NCI-H1417 treated with DMSO at 0.1 percent for 48 hours (cell line): Measurements from ENCODE around the gene RAB8B.
"Not testable (repeated sequence)": the region's sequence is repeated elsewhere in the genome, so short reads cannot be mapped to it uniquely, and the experiment has no call there.

Source experiments
- DNase-seq: peaks from one replicate; lab custom pipeline; 2025; lab: John Stamatoyannopoulos, UW

RAB8B gene

DNA sequence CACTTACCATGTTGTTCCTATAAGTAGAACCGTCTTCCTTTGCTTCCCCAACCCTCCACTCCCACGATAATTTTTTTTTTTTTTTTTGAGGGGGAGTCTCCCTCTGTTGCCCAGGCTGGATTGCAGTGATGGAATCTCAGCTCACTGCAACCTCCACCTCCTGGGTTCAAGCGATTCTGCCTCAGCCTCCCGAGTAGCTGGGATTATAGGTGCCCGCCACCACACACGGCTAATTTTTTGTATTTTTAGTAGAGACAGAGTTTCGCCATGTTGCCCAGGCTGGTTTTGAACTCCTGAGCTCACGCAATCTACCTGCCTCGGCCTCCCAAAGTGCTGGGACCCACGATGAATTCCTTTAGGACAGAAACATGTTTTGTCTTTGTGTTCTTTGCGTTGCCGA is 19.4 kb downstream of the RAB8B start:
- DNase-seq, result not testable (repeated sequence)

GRCh38 chr15:63210151-63211091 is 21.0 kb downstream of the RAB8B start:
- no peak for DNase-seq

- no peak for DNase-seq
Measured at GRCh38 chr15:63211092-63211490, 21.7 kb downstream of the RAB8B start.

DNA sequence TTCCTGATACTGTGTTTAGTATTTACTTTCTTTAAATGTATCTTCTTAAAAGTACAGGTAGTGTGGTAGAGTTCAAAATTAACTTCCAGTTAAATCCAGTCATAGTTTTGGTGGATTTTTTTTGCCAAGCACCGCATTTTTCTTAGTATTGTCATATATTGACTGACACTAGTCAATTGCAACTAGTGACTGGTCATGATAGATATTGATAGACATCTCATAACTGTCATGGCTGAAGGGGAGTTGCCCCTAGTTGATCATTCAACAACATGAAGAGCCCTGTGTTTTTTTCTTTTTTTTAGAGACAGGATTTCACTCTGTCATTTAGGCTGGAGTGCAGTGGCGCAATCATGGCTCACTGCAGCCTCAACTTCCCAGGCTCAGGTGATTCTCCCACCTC is 22.1 kb downstream of the RAB8B start:
- DNase-seq, result no peak

GRCh38 chr15:63212050-63213004 is 22.9 kb downstream of the RAB8B start:
- no peak for DNase-seq

DNA sequence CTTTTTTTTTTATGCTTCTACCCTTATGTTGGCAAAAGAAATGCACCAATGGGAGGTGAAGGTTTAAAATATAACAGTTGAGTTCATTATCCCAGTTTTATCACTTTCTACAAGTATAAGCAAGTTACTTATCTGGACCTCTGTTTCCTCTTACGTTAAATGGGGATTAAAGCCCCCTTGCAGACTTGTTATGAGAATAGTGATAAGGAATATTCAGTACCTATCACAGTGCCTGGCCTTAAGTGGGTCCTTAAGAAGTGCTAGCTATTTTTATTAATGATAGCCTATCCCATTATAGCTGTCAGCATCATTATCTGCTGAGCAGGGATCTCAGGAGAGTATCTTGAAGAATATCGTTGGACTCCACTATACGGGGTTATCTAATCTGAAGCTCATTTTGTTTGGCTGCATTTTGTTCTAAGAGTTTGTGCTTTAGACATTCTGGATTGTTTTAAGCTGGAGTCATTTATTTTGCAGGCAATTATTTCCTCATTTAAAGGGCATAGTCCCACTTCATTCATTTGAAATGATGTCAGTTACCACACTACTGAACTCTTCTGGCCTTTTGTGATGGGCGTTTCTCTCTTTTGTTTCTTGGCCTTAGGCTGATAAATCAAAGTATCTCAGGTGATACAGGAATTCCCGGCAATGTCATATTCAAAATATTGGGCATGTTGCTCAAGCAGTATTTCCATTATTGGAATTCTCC is 28.8 kb downstream of the RAB8B start:
- DNase-seq, result no peak

DNA sequence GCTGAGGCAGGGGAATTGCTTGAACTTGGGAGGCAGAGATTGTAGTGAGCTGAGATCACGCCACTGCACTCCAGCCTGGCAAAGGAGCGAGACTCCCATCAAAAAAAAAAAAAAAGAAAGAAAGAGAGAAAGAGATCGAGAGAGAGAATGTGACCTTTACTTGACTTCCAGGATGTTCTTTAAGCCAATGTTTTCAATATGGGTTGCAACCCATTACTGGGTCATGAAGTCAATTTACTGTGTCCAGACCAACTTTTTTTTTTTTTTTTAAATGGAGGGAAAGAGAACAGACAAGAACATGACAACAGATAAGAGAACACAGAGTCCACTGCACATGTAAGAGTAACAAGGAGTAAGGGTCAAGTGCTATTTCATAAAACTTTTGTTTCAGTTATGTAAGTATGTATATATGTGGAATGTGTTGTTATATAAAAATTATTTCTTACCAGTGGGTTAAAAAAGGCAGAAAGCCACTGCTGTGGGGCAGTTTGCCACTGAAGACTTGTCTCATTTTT is 29.8 kb downstream of the RAB8B start:
- no peak for DNase-seq

- DNase-seq, result no peak
Measured at GRCh38 chr15:63221346-63221745, 31.9 kb downstream of the RAB8B start.

- no peak for DNase-seq
Measured at GRCh38 chr15:63223463-63223862, 34.1 kb downstream of the RAB8B start.

GRCh38 chr15:63225381-63225780 is 36.0 kb downstream of the RAB8B start:
- no peak for DNase-seq

DNA sequence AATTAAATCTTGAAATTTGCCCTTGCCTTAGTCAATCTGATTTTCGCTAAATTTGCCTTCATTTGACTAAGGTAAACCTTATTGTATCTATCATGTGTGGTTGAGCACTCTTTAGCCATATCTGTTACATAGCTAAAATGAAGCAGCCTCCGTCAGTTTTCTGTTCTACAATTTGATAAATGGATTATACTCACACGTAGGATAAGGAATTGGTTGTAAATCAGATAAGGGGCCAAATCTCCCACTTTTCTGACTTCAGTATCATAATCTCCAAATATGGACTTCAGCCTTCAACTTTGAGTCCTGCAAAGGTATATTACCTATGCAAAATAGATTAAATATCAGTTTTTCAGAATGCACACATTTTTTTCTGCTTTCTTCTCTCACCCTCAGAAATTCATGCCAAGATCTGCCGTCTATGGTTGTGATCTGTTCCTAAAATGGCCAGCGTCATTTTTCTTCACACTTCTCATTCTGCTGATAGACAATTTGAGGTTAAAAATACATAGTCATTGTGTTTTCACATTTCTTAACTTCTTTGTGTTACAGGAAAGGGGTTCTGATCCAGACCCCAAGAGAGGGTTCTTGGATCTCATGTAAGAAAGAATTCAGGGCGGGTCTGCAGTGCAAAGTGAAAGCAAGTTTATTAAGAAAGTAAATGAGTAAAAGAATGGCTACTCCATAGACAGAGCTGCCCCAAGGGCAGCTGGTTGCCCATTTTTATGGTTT is 36.9 kb downstream of the RAB8B start:
- DNase-seq, result no peak

DNA sequence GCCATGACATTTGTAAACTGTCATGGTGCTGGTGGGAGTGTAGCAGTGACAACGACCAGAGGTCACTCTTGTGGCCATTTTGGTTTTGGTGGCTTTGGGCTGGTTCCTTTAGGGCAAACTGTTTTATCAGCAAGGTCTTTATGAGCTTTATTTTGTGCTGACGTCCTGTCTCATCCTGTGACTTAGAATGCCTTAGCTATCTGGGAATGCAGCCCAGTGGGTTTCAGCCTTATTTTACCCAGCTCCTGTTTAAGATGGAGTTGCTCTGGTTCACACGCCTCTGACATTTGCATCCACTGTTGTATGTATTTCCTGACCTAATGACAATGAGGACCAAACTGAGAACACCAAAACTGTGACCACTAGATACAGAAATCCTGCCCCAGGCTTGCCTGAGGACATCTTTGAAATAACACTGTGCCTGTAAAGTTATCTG is 37.6 kb downstream of the RAB8B start:
- no peak for DNase-seq

GRCh38 chr15:63227689-63228088 is 38.3 kb downstream of the RAB8B start:
- no peak for DNase-seq

DNA sequence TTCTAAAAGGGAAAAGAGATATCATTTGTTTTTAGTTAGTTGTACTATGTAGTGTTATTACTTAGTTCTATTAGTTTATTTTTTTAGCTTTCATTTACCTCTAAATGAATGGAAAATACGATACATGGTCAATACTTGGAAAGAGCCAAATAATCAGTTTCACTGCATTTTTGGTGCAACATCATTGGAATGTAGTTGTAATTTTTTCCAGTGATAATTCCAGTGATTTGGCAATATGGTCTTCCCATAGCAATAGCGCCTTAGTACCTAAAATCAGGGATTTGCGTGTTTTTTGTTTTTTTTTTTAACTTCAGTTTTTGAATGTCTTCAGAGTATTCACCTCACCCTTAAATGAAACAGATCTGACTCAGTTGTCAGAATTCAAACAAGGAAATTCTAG is 41.8 kb downstream of the RAB8B start:
- no peak for DNase-seq

- DNase-seq, result no peak
Measured at GRCh38 chr15:63231706-63232105, 42.3 kb downstream of the RAB8B start.

GRCh38 chr15:63232405-63232804 is 43.0 kb downstream of the RAB8B start:
- no peak for DNase-seq

DNA sequence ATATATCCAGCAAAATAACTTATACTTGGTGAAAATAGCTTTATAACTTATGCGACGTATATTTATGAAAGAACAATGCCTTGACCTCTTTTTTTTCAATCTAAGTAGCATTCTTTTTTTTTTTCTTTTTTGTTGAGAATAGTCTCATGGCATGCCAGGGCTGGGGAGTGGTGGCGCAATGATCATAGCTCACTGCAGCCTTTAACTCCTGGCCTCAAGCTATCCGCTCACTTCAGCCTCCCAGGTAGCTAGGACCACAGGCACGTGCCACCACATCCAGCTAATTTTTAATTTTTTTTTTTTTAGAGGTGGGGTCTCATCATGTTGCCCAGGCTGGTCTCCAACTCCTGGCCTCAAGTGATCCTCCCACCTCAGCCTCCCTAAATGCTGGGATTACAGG is 43.5 kb downstream of the RAB8B start:
- no peak for DNase-seq

- DNase-seq, result no peak
Measured at GRCh38 chr15:63233667-63234423, 44.4 kb downstream of the RAB8B start.

DNA sequence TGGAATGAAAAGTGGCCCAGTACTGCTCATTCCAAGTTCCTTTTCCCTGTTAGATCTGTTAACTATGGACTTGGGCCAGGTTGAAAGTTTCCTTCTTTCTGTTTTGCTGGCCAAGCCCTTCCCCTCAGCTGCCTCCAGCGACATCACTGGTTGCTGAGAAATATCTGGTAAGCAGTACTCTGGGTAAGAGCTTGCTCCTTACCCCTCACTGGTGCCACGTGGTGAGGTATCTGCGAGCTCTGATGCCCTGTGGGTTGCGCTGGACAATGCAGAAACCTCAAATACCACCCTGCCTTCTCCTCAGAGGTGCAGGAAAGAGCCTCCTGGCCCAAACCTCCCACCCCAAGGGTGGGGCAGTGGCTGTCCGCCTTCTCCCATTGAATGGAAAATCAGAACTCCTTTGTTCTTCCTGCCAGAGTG is 45.1 kb downstream of the RAB8B start:
- no peak for DNase-seq

GRCh38 chr15:63236272-63236671 is 46.9 kb downstream of the RAB8B start:
- DNase-seq, result no peak
